CD4-positive, alpha-beta T cell treated with Interleukin-15 for 1 hour (primary cell): Measurements from ENCODE around the gene TRA2A.
"Not testable (repeated sequence)": the region's sequence is repeated elsewhere in the genome, so short reads cannot be mapped to it uniquely, and the experiment has no call there.

Source experiments
- DNase-seq: peaks from one replicate; pipeline ENCODE4 v3.0.0-alpha.2; 2020

TRA2A gene

DNA sequence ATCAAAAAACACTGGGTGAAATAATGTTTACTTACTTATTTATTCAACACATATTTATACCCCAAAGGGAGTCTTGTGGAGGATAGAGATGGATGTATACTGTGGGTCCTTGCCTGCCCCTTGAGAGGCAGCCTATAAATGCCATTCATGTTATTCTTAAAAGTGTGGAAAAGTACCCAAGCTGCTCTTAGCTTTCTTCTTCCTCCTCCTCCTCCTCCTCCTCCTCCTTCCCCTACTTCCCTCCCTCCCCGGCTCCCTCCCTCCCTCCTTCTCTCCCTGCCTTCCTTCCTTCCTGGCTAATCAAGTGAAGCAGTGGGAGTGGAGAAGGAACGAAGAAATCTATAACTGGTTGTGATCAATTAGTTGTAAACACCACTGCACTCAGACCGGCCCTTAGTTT, 40.3 kb downstream of the TRA2A start:
- no peak for DNase-seq

DNA sequence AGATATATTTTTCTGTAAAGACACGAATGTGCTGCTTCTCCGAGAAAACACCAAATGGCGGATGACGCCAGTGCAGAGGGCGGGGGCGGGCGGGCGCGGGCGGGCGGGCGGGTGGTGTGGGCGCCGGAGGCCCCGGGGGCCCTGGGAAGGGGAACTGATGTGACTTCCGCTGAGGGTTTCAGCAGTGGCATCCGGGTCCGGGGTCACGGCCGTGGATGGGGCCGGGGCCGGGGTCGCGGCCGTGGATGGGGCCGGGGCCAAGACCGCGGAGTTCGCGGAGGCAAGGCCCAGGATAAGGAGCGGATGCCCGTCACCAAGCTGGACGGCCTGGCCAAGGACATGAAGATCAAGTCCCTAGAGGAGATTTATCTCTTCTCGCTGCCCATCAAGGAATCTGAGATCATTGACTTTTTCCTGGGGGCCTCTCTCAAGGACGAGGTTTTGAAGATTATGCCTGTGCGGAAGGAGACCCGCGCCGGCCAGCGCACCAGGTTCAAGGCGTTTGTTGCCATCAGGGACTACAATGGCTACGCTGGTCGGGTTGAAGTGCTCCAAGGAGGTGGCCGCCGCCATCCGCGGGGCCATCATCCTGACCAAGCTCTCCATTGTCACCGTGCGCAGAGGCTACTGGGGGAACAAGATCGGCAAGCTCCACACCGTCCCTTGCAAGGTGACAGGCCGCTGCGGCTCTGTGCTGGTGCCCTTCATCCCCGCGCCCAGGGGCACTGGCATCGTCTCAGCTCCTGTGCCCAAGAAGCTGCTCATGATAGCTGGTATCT, 41.2 kb downstream of the TRA2A start:
- DNase-seq: peak; percentile 69

DNA sequence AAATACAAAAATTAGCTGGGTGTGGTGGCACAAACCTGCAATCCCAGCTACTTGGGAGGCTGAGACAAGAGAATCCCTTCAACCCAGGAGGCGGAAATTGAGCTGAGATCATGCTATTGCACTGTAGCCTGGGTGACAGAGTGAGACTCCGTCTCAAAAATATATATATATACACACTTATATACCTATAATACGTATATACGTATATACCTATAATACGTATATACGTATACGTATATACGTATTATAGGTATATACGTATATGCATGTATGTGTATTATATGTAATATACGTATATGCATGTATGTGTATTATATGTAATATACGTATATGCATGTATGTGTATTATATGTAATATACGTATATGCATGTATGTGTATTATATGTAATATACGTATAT, 43.1 kb downstream of the TRA2A start:
- DNase-seq: not testable (repeated sequence)

DNA sequence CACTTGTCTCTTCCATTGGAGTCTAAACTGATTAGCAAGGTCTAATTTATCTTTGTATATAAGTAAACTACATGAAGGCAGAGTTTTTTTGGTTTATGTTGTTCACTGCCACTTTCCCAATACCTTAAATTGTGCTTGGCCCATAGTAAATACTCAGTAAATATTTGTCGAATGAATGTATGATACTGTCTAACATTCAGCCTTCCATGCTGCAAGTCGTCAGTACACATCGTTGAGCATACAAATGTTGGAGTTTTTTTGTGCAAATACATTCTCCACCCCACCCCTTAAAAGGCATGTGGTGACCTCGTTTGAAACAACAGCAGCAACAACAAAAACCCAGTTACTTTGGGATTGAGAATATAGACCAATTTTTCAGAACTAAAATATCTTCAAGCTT, 44.1 kb downstream of the TRA2A start:
- no peak for DNase-seq

DNA sequence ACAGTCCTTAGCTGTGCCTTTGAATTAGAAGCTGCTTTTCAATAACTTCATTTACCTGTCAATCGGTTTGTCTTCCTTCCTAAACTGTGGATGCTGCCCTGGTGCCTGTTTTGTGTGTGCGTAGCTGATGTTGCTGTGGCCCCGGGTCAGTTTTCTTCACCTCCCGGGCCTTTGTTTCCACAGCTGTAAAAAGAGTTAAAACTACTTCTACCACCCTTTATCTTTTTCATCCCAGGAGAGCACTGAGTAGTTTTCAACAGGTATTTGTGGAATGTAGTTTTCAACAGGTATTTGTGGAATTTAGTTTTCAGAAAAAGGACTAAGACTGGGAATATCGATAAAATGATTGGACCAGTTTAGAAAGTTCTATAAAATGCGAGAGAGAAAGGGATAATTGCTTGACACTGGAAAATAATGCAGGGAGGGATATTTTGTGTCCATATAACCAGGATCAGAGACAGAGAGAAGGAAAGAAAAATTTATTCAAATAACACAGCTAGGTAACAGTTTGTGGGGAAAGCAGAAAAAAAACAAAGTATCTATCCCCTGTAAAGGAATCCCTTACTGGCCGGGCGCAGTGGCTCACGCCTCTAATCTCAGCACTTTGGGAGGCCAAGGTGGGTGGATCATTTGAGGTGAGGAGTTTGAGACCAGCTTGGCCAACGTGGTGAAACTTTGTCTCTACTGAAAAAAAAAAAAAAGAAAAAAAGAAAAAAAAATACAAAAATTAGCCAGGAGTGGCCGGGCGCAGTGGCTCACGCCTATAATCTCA, 45.6 kb downstream of the TRA2A start:
- no peak for DNase-seq

DNA sequence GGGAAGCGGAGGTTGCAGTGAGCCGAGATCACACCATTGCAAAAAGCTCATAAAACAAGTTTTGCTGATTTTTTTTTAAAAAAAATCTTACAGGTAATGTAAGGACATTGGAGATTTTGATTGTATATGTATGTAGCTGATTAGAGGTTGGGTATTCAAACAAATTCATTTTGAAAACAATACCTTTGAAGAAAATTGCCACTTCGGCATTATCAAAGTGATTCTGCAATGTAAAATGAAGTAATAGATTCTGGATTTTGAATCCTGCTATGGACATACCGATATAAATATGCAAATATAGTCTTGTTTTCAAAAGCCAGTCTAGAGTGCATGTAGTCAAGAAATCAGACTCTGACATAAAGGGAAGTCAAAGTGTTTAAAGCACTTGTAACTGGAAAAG, 49.1 kb downstream of the TRA2A start:
- no peak for DNase-seq

DNA sequence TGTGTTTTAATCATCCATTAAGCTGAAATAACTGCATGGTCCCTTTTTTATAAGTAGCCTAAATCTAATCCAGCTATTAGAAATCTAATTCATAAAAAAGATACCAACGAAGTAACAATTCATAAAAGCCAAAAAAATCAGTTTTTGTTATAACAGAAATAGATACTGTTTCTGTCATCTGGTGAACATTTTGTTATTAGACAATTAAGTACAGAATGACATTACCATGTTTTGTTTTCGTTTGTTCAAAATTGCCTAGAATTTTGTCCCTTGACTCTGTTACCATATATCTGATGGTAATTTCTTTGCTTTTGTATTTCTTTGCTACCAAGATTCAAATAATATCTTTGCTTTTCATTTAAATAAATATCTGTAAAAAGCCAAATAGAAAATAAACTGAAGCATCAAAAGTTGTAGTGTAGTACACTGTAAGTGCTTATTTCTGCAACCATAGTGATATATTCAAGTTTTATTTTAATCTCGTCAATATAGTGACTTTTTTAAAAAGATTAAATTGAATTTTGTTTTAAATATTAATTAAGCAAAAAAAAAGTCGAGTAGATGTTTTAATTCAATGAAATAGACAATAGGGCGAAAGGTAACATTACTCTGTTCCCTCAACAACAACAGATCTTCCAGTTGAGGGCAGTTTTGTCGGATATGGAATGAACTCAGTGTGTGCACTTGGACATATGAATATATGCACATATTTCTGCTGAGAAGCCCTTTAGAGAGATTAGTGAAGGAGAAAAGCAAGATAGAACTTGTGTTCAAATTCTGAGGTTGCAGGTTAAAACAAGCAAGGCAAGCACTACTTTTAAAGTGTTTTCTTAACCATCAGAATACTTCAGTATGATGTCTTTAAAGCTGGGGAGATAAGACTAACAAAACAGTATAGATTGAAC, 53.6 kb downstream of the TRA2A start:
- DNase-seq: no peak

DNA sequence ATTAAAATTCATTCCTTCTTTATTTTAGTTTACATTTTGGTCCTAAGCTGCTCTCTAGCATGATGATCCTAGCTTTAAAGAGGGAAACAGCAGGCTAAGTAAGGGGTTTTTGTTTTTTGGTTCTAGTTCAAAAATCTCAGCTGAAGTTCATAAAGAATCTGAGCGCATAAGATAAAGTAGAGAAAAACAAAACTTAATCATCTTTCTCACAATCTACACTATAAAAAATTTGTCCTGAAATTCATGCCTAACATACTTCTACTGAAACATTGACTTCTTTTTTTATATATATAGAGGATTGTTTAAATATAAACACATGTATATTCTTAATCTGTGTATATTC, 54.7 kb downstream of the TRA2A start:
- DNase-seq: no peak

DNA sequence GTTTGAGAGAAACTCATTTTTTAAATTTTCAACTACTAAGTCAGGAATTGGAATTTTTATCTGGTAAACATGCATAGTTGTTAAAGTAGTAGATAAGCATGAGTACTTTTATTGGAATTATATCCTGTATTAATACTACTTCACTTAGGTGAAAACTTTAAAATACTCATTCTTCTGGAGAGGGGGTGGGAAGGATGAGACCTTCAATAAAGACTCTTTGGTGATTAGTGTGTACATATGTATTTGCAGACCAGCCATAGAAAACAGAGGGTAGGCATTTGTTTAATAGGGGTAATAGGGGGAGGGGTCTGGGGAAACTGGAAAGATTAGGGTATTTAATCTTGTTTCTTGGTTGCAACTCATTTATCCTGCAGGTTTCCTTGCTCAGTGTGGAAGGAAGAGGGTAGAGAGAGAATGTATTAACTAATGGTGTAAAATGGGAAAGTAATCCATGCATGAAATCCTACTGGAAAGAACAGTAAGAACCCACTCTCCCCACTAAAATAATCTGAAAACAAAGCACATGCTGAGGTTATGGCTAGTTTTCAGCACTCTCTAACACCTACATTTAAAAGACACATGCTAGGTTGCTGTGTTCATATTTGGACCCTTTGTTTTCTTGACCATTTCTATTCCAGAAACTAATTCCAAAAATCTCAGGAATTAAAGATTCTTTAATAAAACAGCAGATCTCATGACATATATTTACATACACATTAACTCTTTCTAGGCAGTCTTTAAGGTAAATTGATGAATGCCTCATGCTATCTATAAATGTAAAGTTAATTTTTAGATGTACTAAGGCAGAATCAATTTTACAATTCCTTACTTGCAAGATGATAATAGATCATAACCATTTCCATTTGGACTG, 55.3 kb downstream of the TRA2A start:
- no peak for DNase-seq

DNA sequence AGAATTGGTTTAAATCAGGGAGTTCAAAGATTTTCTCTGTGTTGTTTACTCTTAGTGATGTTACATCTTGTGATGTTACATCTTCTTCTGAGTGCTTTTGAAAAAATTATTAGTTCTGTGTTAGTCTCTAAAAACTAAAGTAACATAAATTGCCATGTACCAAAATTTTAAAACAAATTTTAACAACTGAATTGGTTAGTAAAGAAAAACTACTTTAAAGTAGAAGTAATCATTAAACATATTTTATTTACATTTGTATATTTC, 56.3 kb downstream of the TRA2A start:
- DNase-seq: no peak

DNA sequence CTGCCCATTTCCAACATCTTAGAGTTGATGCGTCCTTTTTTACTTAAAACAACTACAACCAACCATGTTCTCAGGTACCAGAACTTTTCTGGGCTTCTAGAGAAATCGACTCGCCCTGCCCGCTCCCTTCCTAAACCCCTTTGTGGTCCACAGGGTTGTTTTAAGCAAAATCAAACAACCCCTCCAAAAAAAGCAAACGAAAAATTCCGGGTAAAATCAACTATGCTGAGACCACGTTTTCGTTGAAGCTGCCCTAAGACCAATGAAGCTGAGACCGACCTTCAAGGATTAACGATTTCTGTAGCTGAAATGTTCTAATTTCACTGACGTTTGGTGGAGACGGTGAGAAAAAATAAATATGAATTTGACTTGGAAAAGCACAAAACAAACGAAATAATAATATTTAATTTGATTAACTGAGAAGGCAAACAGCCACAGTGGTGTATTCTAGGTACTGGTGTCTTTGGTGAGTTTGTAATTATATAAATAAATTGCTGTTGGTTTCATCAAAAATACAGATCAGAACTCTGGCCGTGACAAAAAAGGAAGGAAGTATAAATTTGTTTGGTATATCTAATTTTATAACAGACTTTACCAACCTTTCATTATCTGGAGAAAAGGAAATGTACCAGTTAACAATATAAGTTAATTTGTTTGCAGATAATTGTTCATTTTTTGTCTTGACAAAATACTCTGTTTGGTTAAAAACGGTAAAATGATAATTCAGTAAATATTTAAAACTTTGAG, 56.8 kb downstream of the TRA2A start:
- no peak for DNase-seq

DNA sequence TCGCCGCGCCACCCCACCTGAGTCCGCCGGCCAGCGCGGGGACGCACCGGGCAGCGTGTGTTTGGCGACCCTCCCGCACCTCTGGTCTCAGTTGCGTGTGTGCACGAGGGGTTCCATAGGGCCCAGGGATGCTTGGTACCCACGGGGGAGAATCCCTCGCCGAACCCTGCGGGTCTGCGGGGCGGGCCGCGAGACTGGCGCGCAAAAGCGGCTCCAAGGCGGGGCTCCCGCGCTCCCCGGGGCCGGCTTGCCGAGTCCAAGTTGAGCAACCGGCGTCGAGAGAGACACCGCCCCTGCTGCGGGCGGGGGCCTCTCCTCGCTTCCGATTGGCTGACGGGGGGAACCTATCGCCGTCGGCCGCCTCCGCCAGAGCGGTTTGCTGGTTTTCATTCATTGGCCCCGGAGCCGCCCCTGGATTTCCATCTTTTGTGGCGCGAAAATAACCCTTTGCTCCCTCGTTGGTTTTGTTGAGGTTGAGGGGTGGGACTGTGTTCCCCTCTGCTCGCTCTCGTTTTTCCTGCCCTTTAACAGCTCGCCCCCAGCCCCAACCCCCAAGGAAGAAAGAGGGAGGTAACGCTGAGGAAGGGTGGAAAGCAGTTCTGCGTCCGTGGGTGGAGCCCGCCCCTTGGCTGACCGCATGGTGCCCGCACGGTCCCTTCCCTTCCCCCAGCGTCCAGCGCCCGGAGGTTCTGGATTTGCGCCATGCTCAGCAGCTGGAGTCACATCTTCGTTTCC, 57.5 kb downstream of the TRA2A start:
- DNase-seq: peak; percentile 80

DNA sequence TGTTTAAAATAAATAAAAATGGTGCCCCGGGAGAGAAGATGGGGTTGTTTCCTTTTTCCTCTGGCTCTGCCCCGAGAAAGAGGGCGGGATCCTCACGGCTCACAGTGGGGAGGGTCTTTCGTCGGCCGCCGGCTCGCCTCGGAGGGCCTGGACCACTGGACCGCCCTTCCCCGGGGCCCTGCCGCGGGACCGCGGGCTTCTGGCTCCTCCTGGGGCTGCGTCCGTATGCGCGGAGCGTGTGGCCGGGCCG, 58.0 kb downstream of the TRA2A start:
- no peak for DNase-seq

DNA sequence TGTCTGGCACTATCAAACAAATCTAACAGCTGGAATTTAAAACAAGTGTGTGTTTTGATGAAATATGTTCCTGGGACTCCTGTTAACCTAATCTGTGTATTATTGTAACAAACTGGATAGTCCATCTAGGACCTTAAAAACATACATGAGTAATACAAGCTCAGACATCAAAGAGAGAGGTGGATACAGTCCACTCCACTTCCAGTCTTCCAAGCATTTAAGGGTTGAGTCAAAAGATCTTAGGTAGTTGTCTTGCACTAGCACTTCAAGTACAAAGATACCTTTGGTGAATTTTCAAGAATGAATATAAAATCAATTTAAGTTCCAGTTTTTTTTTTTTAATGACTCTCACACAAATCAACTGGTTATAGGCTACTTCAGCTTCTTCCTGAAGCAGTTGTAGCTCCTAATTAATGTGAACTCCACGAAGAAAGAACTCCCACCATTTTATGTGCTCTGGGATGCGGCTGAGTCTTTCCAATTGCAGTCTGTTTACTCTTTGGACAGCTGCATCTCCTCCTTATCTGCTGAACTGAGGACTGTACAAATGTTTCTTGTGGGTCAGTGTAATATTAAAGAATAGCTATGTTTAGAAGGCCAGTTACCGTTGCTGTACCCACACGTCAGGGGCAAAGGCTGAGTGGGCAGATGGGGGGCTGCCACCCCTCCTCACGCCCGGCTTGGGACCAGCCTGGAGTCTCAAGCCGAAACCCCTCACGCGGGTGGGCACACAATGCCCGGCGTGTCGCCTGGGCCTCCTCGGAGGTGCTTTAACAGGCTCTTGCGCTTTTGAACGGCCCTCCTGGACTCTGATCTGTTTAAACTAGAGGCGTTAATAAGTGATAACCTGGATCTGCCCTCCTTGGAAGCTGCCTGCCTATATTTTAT, 58.6 kb downstream of the TRA2A start:
- no peak for DNase-seq

DNA sequence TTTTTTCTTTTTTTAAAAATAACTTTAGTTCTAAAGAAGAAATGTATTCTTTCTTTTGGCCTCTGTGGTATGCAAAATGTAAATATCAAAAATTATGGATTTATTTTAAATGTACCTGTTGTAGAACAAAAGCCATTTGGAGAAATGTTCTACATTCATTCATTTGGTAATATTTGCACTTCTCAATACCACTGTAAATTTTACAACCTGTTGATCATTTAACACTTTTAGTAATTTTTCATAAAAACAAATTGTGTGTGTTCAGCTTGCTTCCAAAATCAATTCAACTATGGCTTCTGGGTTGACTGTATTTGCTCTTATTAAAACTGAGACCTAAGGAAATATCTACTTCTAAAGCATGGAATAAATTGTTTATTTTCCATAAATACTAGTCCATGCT, 59.2 kb downstream of the TRA2A start:
- no peak for DNase-seq

DNA sequence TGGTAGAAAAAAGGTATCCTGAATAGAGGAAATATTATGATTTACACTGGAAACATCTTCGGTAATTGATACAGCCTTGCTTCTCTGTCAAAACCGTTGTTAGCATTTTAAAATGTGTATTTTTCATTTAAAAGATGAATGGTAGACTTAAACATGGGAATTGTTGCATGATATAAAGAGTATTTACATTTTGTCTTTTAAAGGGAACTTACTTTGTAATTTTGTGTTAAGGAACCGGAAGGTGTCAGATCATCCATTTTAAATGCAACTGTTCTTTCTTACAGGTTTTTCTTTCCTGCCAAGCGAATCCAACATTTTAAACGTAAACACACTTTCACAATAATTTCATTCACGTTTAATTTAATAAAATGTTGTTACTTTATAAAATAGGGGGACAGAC, 59.7 kb downstream of the TRA2A start:
- no peak for DNase-seq

DNA sequence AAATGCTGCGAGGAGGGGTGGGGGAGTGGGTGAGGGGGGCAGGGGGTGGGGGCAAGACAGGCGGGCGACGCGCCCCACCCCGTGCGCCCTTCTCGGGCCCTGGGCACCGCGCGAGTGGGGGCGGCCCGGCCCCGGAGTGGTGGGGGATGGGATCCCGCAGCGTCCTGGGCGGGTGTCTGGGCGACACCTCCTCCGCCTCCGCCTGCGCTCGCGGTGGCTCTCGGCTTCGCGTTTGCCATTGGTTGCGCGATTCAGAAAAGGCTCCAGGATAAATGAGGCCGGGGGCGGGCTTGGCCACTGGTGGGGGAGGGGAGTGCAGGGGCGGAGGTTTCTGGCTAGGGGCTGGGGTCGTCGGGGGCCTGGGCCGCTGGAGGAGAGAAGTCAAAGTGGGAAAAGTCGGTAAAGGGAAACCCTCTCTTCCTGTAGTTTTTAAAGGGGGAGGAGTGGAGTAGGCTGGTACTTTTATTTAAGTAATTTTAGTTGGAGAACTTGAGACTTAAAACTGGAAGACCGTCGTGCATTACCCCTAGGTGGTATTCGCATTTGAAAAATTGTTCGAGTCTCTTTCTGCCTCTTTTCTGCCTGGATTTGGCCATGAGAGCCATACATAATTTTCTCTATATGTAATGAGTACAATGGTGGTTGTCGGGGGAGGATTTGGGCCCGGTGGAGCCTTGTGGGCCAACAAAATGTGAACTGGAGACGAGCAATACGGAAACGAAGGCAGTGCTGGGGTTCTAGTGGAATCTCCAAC, 60.5 kb downstream of the TRA2A start:
- DNase-seq: peak; percentile 32

DNA sequence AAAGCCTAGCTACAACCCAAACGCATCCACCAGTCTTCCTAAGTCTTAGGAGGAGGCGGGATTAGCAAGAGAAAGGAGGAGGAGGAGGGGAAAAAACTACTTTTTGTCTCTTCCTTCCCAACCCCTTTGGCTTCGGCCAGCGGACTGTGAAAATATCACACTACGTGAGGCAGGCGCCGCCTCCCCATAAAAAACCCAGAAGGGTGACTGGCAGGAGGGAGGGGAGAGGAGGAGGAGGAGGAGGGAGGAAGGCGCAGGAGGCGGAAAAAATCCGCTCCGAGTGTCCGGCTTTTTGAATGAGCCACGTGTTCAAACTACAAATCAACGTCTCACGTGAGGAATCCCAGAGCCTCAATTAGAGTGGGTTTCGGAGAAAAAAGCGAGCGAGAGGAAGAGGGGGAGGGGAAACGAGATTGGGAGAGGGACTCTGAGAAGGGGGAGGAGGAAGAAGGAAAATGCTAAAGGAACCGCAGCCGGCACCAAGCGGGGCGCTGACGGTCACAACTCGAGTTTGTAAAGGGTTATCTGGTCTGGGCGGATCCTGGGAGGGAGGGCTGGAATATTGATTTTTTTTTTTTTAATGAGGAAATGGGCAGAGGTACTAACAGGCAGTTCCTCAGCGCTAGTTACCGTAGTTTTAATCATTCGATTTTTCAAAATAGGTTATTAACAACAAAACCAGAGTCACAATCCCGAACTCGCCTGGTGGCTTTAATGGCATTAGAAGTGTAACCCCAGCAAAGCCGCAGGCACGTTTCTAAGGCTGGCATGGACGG, 61.3 kb downstream of the TRA2A start, which contains the start of gene IGF2BP3:
TSS of gene IGF2BP3 (minus strand) at position 162 of the 776 bp plus-strand sequence. CDS start 381 bp downstream, outside the sequence.
- DNase-seq: no peak

DNA sequence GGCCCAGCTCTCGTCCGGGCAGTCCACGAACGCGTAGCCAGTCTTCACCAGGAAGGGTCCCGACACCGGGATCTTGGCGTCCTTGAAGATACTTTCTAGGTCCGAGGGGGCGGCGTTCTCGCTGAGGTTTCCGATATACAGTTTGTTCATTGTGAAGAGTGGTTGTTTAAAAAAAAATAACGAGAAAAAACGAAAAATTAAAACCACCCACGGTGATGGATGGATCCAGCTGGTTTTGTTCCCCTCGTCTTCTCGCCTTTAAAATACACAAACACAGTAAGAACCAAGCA, 61.9 kb downstream of the TRA2A start:
- no peak for DNase-seq
